Sigmoid colon (tissue), 3 donors: Measurements from ENCODE around the gene SLC46A1.

Experiments
- POLR2A ChIP-seq, 2 donors: fragments of 450-650 bp; IDR thresholded peaks; one replicate each; pipeline ENCODE4 v1.6.1; 2016; ENCODE audit warnings: antibody characterized with exemption in 2 of 2, mild to moderate bottlenecking in 2 of 2, moderate library complexity in 2 of 2
- TF ChIP-seq, protein P1 (sequence below), 4 experiments: fragments of 450-650 bp in 3 of 4; fragments of 200-600 bp in 1 of 4; IDR thresholded peaks; one replicate each; pipeline ENCODE4 v1.5.1; 2016 to 2019; ENCODE audit warnings: antibody characterized with exemption in 4 of 4, mild to moderate bottlenecking in 3 of 4, moderate library complexity in 2 of 4

DNA sequence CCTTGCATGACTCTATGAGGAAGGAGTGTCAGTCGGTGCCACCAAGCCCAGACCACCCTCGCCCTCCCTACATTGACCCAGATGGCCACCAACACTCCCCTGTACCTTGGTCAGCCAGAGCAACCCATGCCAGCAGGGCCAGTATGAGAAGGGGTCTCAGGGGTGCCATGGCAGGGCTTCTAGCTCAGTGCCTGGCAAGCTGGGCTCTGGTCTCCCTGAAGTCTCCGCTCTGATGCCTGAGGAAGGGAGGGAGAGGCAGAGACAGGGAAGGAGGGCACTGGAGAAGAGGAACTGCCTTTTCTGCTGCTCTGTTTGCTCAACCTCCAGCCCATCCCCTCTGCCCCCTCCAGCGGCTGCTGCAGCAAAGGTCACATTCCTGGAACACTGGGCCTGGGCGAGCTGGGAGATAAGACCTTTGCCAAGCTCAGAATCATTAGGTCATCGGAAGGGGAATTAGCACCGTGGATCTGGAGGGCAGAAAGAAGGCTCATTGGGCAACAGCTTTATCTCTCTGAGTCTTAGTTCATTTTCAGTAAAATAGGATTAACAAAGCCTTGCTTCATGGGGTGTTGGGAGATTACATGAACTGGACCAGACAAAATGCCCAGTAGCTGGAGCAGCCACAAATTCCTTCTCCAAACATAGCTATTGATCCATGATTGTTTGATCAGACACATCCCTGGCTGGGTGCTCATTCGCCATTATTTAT lies 35.8 kb downstream of the SLC46A1 start, which contains the start of gene VTN:
- TF ChIP-seq, protein P1, sequence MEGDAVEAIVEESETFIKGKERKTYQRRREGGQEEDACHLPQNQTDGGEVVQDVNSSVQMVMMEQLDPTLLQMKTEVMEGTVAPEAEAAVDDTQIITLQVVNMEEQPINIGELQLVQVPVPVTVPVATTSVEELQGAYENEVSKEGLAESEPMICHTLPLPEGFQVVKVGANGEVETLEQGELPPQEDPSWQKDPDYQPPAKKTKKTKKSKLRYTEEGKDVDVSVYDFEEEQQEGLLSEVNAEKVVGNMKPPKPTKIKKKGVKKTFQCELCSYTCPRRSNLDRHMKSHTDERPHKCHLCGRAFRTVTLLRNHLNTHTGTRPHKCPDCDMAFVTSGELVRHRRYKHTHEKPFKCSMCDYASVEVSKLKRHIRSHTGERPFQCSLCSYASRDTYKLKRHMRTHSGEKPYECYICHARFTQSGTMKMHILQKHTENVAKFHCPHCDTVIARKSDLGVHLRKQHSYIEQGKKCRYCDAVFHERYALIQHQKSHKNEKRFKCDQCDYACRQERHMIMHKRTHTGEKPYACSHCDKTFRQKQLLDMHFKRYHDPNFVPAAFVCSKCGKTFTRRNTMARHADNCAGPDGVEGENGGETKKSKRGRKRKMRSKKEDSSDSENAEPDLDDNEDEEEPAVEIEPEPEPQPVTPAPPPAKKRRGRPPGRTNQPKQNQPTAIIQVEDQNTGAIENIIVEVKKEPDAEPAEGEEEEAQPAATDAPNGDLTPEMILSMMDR (IDR thresholded peaks at IDR 0.05): no peak
- no peak for TF ChIP-seq POLR2A (IDR thresholded peaks at IDR 0.05)
